DOHH2 (cell line): ENCODE data around the gene SCYGR7.

ENCODE experiments used
- H3F3A ChIP-seq: fragments of 200-600 bp; sonication (generic), shearing (Covaris generic); 2 replicates; pipeline ENCODE4 v1.6.0; 2016; ENCODE audit warnings: antibody characterized with exemption, mild to moderate bottlenecking; ENCODE audit not compliant: control insufficient read depth, insufficient read depth
- H3K27ac ChIP-seq: fragments of 200-600 bp; sonication (generic); 2 replicates; pipeline ENCODE4 v1.5.1; 2014; ENCODE audit warnings: low read depth, mild to moderate bottlenecking, low read length, moderate library complexity
- H3K27me3 ChIP-seq: fragments of 200-600 bp; sonication (generic); 2 replicates; pipeline ENCODE4 v1.6.1; 2014; ENCODE audit warnings: mild to moderate bottlenecking, low read length, mixed read lengths; ENCODE audit not compliant: control insufficient read depth
- H3K36me3 ChIP-seq: fragments of 200-600 bp; sonication (generic); 2 replicates; pipeline ENCODE4 v1.6.1; 2014; ENCODE audit warnings: mild to moderate bottlenecking, low read length, moderate library complexity, mixed read lengths; ENCODE audit not compliant: control insufficient read depth
- H3K4me1 ChIP-seq: fragments of 200-600 bp; sonication (generic); 2 replicates; pipeline ENCODE4 v1.6.1; 2014; ENCODE audit warnings: mild to moderate bottlenecking, low read length, mixed read lengths; ENCODE audit not compliant: control insufficient read depth
- H3K4me2 ChIP-seq: fragments of 200-600 bp; sonication (generic); 2 replicates; pipeline ENCODE4 v1.6.0; 2014; ENCODE audit warnings: mild to moderate bottlenecking, low read length, moderate library complexity
- H3K4me3 ChIP-seq: fragments of 200-600 bp; sonication (generic); 2 replicates; pipeline ENCODE4 v1.5.1; 2014; ENCODE audit warnings: mild to moderate bottlenecking, low read length, mixed read lengths
- H3K79me2 ChIP-seq: fragments of 200-600 bp; sonication (generic); 2 replicates; pipeline ENCODE4 v1.6.1; 2014; ENCODE audit warnings: mild to moderate bottlenecking, low read length, mixed read lengths; ENCODE audit not compliant: control insufficient read depth
- H3K9me2 ChIP-seq: fragments of 200-600 bp; sonication (generic); replicated peaks from 2 replicates; pipeline ENCODE4 v1.6.1; 2014; ENCODE audit warnings: mild to moderate bottlenecking, low read length, mixed read lengths; ENCODE audit not compliant: control insufficient read depth
- H3K9me3 ChIP-seq: fragments of 200-600 bp; sonication (generic); 2 replicates; pipeline ENCODE4 v1.6.1; 2014; ENCODE audit warnings: antibody characterized with exemption, low read length, mixed read lengths; ENCODE audit not compliant: control insufficient read depth, insufficient read depth
- H4K20me1 ChIP-seq: fragments of 200-600 bp; sonication (generic); 2 replicates; pipeline ENCODE4 v1.6.0; 2014; ENCODE audit warnings: low read depth, mild to moderate bottlenecking, antibody characterized with exemption, low read length, moderate library complexity; ENCODE audit not compliant: control insufficient read depth, insufficient read depth
- EZH2phosphoT487 ChIP-seq: fragments of 200-600 bp; sonication (generic); IDR thresholded peaks from 2 replicates; pipeline ENCODE4 v1.6.1; 2017; ENCODE audit warnings: borderline replicate concordance, mild to moderate bottlenecking, antibody characterized with exemption, low read length, moderate library complexity, mixed read lengths
- TF ChIP-seq, protein P1 (sequence below): fragments of 200-600 bp; sonication (generic); IDR thresholded peaks from one replicate; pipeline ENCODE4 v1.5.1; 2014; ENCODE audit warnings: antibody characterized with exemption, mild to moderate bottlenecking, low read depth, low read length; ENCODE audit not compliant: poor library complexity, severe bottlenecking

Gene SCYGR7

DNA sequence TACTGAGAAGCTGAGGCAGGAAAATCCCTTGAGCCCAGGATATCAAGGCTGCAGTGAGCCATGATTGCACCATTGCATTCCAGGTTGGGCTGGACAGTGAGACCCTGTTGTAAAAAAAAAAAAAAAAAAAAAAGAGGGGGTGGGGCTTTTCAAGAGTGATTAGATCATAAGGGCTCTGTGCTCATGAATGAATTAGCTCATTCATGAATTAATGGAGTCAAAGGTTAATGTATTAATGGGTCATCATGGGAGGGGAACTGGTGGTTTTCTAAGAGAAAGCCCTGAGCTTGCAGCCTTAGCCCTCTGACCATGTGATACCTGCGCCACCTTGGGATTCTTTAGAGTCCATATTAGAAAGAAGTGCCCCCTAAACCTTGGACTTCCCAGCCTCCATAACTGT is 14.8 kb upstream of the SCYGR7 start:
- Histone ChIP-seq H3F3A (no peaks in the 10 kb centered on the region), H3K4me2 (no peak overlapping the region), H3K27me3 (no peaks in the 10 kb centered on the region), H3K4me3 (no peak overlapping the region), H3K9me2 (no peaks in the 10 kb centered on the region), H3K9me3 (no peaks in the 10 kb centered on the region), H3K27ac (no peak overlapping the region), H3K79me2 (no peaks in the 10 kb centered on the region), H3K4me1 (no peaks in the 10 kb centered on the region), H4K20me1 (no peaks in the 10 kb centered on the region), H3K36me3 (no peaks in the 10 kb centered on the region)
- TF ChIP-seq, protein P1, sequence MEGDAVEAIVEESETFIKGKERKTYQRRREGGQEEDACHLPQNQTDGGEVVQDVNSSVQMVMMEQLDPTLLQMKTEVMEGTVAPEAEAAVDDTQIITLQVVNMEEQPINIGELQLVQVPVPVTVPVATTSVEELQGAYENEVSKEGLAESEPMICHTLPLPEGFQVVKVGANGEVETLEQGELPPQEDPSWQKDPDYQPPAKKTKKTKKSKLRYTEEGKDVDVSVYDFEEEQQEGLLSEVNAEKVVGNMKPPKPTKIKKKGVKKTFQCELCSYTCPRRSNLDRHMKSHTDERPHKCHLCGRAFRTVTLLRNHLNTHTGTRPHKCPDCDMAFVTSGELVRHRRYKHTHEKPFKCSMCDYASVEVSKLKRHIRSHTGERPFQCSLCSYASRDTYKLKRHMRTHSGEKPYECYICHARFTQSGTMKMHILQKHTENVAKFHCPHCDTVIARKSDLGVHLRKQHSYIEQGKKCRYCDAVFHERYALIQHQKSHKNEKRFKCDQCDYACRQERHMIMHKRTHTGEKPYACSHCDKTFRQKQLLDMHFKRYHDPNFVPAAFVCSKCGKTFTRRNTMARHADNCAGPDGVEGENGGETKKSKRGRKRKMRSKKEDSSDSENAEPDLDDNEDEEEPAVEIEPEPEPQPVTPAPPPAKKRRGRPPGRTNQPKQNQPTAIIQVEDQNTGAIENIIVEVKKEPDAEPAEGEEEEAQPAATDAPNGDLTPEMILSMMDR = no peak
- no peak for TF ChIP-seq EZH2phosphoT487

DNA sequence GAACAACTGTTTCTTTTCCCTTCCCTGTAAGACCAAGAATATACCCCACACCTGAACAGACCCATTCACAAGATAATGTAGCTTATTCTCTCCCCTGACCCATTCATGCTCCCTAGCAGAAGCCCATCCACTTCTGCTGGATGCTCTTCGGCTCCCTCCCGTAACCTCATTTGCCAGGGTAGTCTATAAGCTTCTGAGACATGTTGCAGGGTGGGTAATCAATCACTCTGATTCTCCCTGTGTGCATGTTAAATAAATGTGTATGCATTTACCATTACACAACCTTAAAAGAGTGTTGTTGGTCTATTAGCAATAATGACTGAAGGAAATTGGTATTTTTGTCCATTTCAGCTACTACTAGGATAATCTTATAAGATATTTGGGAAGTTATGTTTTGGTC is 11.6 kb upstream of the SCYGR7 start:
- Histone ChIP-seq H3K4me2 (no peak overlapping the region), H3K36me3 (no peaks in the 10 kb centered on the region), H3K27me3 (no peaks in the 10 kb centered on the region), H3K4me3 (no peak overlapping the region), H3K27ac (no peak overlapping the region), H3K9me2 (no peaks in the 10 kb centered on the region), H3F3A (no peaks in the 10 kb centered on the region), H3K4me1 (no peaks in the 10 kb centered on the region), H3K79me2 (no peaks in the 10 kb centered on the region), H4K20me1 (no peaks in the 10 kb centered on the region), H3K9me3 (no peaks in the 10 kb centered on the region)
- TF ChIP-seq, protein P1 = no peak
- TF ChIP-seq EZH2phosphoT487 = no peak

- TF ChIP-seq, protein P1 = no peak
- no peak for TF ChIP-seq EZH2phosphoT487
- Histone ChIP-seq H3K9me2 (no peaks in the 10 kb centered on the region), H3K4me2 (no peak within 1 kb of the TSS), H3K9me3 (no peaks in the 10 kb centered on the region), H3F3A (no peaks in the 10 kb centered on the region), H3K36me3 (no peaks in the 10 kb centered on the region), H3K79me2 (no peaks in the 10 kb centered on the region), H3K27ac (no peak within 1 kb of the TSS), H3K27me3 (no peaks in the 10 kb centered on the region), H3K4me3 (no peak within 1 kb of the TSS), H4K20me1 (no peaks in the 10 kb centered on the region), H3K4me1 (no peaks in the 10 kb centered on the region)
Measured at GRCh38 chr2:227717687-227718567, 10.2 kb upstream of the SCYGR7 start, which contains the start of gene SLC19A3. Gene SLC19A3, minus strand, starts transcription at chr2:227718028. Its CDS starts 15,710 bp downstream, at chr2:227702318.
